HCT116 (cell line): Measurements from ENCODE around the gene DNAAF8. TPM values are rescaled to one million over a fixed set of nuclear protein-coding genes. Genes with fewer than 3 reads are reported as not detected.

ENCODE experiments used
- ATAC-seq: fragments of 200-7000 bp; cut with Tn5 transposase; 2 replicates; pipeline ENCODE4 v1.9.1; 2020; ENCODE audit warnings: mild to moderate bottlenecking, moderate library complexity
- BruUV-seq: library from RNA; stranded (reverse); fragments of 400-500 nt; replicated peaks from 2 replicates; lab custom pipeline; 2021; lab: Mats Ljungman, UMichigan
- CTCF ChIA-PET: fragments of 300-600 bp; sonication (Branson Sonifier 250); formaldehyde crosslinking; loops from one replicate; lab custom pipeline; 2021; ENCODE audit warnings: antibody characterized with exemption; lab: Charles Lee
- POLR2A ChIA-PET: fragments of 300-600, 350-600 bp; sonication (Branson Sonifier 250); formaldehyde crosslinking; loops from one replicate; lab custom pipeline; 2021; ENCODE audit warnings: antibody characterized with exemption; lab: Charles Lee
- RAD21 ChIA-PET, 2 experiments: fragments of 300-600 bp; sonication (Branson Sonifier 250); formaldehyde crosslinking; loops; one replicate each; lab custom pipeline; 2023; ENCODE audit warnings: low total read pairs in 2 of 2; ENCODE audit not compliant: uncharacterized antibody in 2 of 2, unreplicated experiment in 2 of 2, low non-redundant PET in 1 of 2; lab: Charles Lee
- DNase-seq: peaks from one replicate; pipeline ENCODE4 v3.0.0-alpha.2; 2010; ENCODE audit warnings: low read depth, low spot score
- H2AFZ ChIP-seq: fragments of 200-600 bp; shearing (Covaris generic), sonication (generic); 2 replicates; pipeline ENCODE4 v1.6.1; 2017; ENCODE audit warnings: low read depth, mixed run types, mixed read lengths, antibody characterized with exemption, low read length; ENCODE audit not compliant: poor library complexity, severe bottlenecking
- H3K27ac ChIP-seq: 2 replicates; pipeline ENCODE4 v1.5.1; 2012; ENCODE audit warnings: low read depth, low read length
- H3K27me3 ChIP-seq: fragments of 200-600 bp; sonication (generic); 2 replicates; pipeline ENCODE4 v1.6.1; 2016; ENCODE audit warnings: mixed run types, low read length, mixed read lengths; ENCODE audit not compliant: insufficient read depth
- H3K36me3 ChIP-seq, 2 experiments: fragments of 200-500 bp in 1 of 2; fragments of 200-600 bp in 1 of 2; sonication (Bioruptor generic) in 1 of 2; sonication (generic) in 1 of 2; 2 replicates each; pipeline versions ENCODE4 v1.5.1 to v1.6.1; 2014 to 2016; ENCODE audit warnings: low read length in 2 of 2, inconsistent platforms in 1 of 2, mixed read lengths in 1 of 2, mixed run types in 1 of 2; ENCODE audit not compliant: insufficient read depth in 2 of 2, control insufficient read depth in 1 of 2
- H3K4me1 ChIP-seq, 2 experiments: fragments of 200-600 bp in 1 of 2; sonication (generic) in 1 of 2; 2 replicates each; pipeline versions ENCODE4 v1.5.1 to v1.6.1; 2012 to 2017; ENCODE audit warnings: low read length in 2 of 2, inconsistent platforms in 1 of 2, mild to moderate bottlenecking in 1 of 2, mixed read lengths in 1 of 2, mixed run types in 1 of 2, moderate library complexity in 1 of 2; ENCODE audit not compliant: insufficient read depth in 2 of 2, control insufficient read depth in 1 of 2
- H3K4me2 ChIP-seq: fragments of 200-600 bp; sonication (generic); 2 replicates; pipeline ENCODE4 v1.6.1; 2017; ENCODE audit warnings: mixed run types, low read length, mixed read lengths
- H3K4me3 ChIP-seq, 2 experiments: fragments of 200-600 bp in 1 of 2; sonication (generic) in 1 of 2; replicated peaks in 1 of 2; 2 replicates each; pipeline ENCODE4 v1.5.1; 2011 to 2016; ENCODE audit warnings: low read length in 2 of 2, control low read depth in 1 of 2, low read depth in 1 of 2, mild to moderate bottlenecking in 1 of 2, mixed read lengths in 1 of 2, mixed run types in 1 of 2
- H3K79me2 ChIP-seq: fragments of 200-600 bp; sonication (generic); 2 replicates; pipeline ENCODE4 v1.6.1; 2017; ENCODE audit warnings: mild to moderate bottlenecking, mixed run types, low read length, moderate library complexity, mixed read lengths; ENCODE audit not compliant: insufficient read depth
- H3K9ac ChIP-seq: fragments of 200-600 bp; sonication (generic); 2 replicates; pipeline ENCODE4 v1.6.1; 2016; ENCODE audit warnings: low read length, mixed read lengths
- H3K9me2 ChIP-seq: fragments of 200-600 bp; sonication (generic), shearing (Covaris generic); 2 replicates; pipeline ENCODE4 v1.6.1; 2017; ENCODE audit warnings: mixed run types, mild to moderate bottlenecking, moderate library complexity; ENCODE audit not compliant: insufficient read depth
- H3K9me3 ChIP-seq, 2 experiments: fragments of 200-500 bp in 1 of 2; fragments of 200-600 bp in 1 of 2; sonication (Bioruptor generic) in 1 of 2; sonication (generic) in 1 of 2; 2 replicates each; pipeline ENCODE4 v1.6.1; 2014 to 2017; ENCODE audit warnings: low read length in 2 of 2, mixed read lengths in 2 of 2, inconsistent platforms in 1 of 2, low read depth in 1 of 2, mild to moderate bottlenecking in 1 of 2, mixed run types in 1 of 2, moderate library complexity in 1 of 2; ENCODE audit not compliant: control insufficient read depth in 1 of 2, insufficient read depth in 1 of 2
- H4K20me1 ChIP-seq: fragments of 200-600 bp; sonication (generic), shearing (Covaris generic); 2 replicates; pipeline ENCODE4 v1.6.1; 2017; ENCODE audit warnings: mixed run types, mild to moderate bottlenecking, moderate library complexity; ENCODE audit not compliant: insufficient read depth
- CBX3 ChIP-seq: IDR thresholded peaks from 2 replicates; pipeline ENCODE4 v1.6.1; 2012; ENCODE audit warnings: low read depth
- CEBPB ChIP-seq: IDR thresholded peaks from 2 replicates; pipeline ENCODE4 v1.6.1; 2012; ENCODE audit warnings: low read depth
- ELF1 ChIP-seq: IDR thresholded peaks from 2 replicates; pipeline ENCODE4 v1.6.1; 2012; ENCODE audit warnings: low read depth, borderline replicate concordance
- EZH2 ChIP-seq: fragments of 200-600 bp; sonication (generic); IDR thresholded peaks from 2 replicates; pipeline ENCODE4 v1.6.1; 2017; ENCODE audit warnings: antibody characterized with exemption, mixed run types
- POLR2A ChIP-seq: IDR thresholded peaks from 2 replicates; pipeline ENCODE4 v1.7.0; 2011; ENCODE audit warnings: borderline replicate concordance; ENCODE audit not compliant: insufficient read depth, insufficient read length; ENCODE audit errors: extremely low read depth
- POLR2AphosphoS5 ChIP-seq: IDR thresholded peaks from 2 replicates; pipeline ENCODE4 v1.6.1; 2011; ENCODE audit warnings: mild to moderate bottlenecking, low read depth, low read length, moderate library complexity
- SIN3A ChIP-seq: IDR thresholded peaks from 2 replicates; pipeline ENCODE4 v1.6.1; 2012; ENCODE audit warnings: low read depth
- SP1 ChIP-seq: IDR thresholded peaks from 2 replicates; pipeline ENCODE4 v1.6.1; 2012; ENCODE audit warnings: low read depth
- SRF ChIP-seq: IDR thresholded peaks from 2 replicates; pipeline ENCODE4 v1.6.1; 2012; ENCODE audit warnings: low read depth
- TCF7L2 ChIP-seq: IDR thresholded peaks from 2 replicates; pipeline ENCODE4 v1.7.0; 2011; ENCODE audit warnings: borderline replicate concordance, inconsistent platforms; ENCODE audit not compliant: insufficient read depth, insufficient read length; ENCODE audit errors: extremely low read depth
- YY1 ChIP-seq: IDR thresholded peaks from 2 replicates; pipeline ENCODE4 v1.6.1; 2011; ENCODE audit warnings: low read length, low read depth, moderate library complexity, mild to moderate bottlenecking; ENCODE audit not compliant: insufficient replicate concordance; ENCODE audit errors: extremely low read depth
- ZFX ChIP-seq: fragments of 450-650 bp; IDR thresholded peaks from 2 replicates; pipeline ENCODE4 v1.6.1; 2017
- ZNF274 ChIP-seq: fragments of 200-500 bp; sonication (Bioruptor generic); IDR thresholded peaks from 2 replicates; pipeline ENCODE4 v1.6.1; 2014; ENCODE audit warnings: mild to moderate bottlenecking, low read depth, low read length, inconsistent platforms
- intact Hi-C: fragments of 100-400 bp; cut with micrococcal nuclease; formaldehyde crosslinking; loops from 2 replicates; pipeline ENCODE4 v1.10.0; 2022
- total RNA-seq: library from RNA; stranded (reverse); gene quantifications from one replicate; pipeline ENCODE4 v1.2.1, GENCODE V29; 2021; ENCODE audit not compliant: unreplicated experiment

DNAAF8 gene
- total RNA-seq, 1 experiment from 2014 or later = 1.0 TPM

DNA sequence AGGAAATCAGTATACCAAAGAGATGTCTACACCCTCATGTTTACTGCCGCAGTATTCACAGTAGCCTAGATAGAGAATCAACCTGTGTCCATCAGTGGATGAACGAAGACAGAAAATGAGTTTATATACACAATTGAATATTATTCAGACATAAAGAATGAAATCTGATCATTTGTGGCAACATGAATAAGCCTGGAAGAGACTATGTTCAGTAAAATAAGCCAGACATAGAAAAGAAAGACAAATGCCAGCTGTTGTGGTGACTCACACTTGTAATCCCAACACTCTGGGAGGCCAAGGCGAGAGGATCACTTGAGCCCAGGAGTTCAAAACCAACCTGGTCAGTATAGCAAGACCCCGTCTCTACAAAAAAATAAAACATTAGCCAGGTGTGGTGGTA, 24.9 kb upstream of the DNAAF8 start:
- Histone ChIP-seq H2AFZ (no peak overlapping the region), H3K9me2 (no peaks in the 10 kb centered on the region), H3K4me2 (no peak overlapping the region), H3K4me1 (no peaks in the 10 kb centered on the region), H3K36me3 (peaks cover 10 to 11% of the 10 kb centered on the region in 2 experiments), H3K4me3 (no peak overlapping the region), H3K27ac (no peak overlapping the region), H3K27me3 (no peaks in the 10 kb centered on the region), H4K20me1 (no peaks in the 10 kb centered on the region), H3K9me3 (no peaks in the 10 kb centered on the region), H3K9ac (no peak overlapping the region), H3K79me2 (0 out of 2 replicates have a peak, but pooled peaks cover 4% of the 10 kb centered on the region)
- intact Hi-C loops = no loop called here
- POLR2A ChIA-PET = no interaction called here
- CTCF ChIA-PET = no interaction called here
- TF ChIP-seq POLR2AphosphoS5 (no peak), ZFX (no peak), SP1 (no peak), YY1 (no peak), EZH2 (no peak), ELF1 (no peak), CBX3 (no peak), CEBPB (no peak), TCF7L2 (no peak), POLR2A (no peak), SRF (no peak)
- DNase-seq (no peak), ATAC-seq (no peak)
- no TSS peak for BruUV-seq
- RAD21 ChIA-PET = no interaction called here

DNA sequence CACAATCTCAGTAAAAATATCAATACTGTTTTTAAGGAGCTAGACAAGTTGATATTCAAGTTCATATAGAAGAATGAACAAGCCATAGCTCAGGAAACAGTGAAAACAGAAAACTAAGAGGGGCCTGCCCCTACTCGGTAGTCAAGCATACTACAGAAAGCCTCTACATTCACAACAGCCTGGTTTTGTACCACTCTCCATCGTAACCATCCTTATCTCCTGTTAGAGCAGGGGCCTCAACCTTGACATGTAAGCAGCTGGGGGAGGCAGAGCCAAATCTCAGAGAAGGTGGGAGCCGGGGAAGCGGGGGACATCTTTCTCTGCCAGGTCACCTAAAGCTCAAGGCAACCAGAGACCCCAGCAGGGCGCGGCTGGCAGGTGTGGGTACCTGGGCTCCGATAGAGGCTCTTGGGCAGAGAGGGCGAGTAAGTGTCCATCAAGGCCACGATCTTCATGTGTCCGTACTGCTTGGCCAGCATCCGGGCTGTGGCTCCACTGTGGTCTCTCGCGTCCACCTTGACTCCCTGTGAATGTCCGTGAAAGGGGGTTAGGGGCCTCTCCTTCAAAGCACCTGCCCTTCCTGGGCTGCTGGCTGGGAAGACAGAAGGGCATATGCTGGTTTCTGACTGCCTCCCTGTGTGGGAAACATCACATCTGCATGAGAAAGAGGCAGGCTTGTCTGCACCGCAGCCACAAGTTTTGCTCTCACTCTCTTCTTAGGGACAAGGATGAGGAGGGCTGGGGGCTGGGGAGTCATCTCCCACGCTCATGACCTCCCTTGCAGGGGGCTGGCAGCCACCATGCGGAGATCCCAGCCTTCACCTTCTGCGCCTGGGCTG, 20.5 kb upstream of the DNAAF8 start:
- BruUV-seq = no TSS peak
- no peak overlapping the region for H3K9ac ChIP-seq
- H3K79me2 ChIP-seq = 0 out of 2 replicates have a peak, but pooled peaks cover 4% of the 10 kb centered on the region
- DNase-seq = no peak
- no peaks in the 10 kb centered on the region for H3K9me2 ChIP-seq
- H3K4me1 ChIP-seq = no peaks in the 10 kb centered on the region
- no peaks in the 10 kb centered on the region for H3K9me3 ChIP-seq
- intact Hi-C loops = loop anchor here (10.0 kb wide), 1 partner anchor 311 kb away; no protein-coding TSS in a partner anchor
- no peaks in the 10 kb centered on the region for H3K27me3 ChIP-seq
- no peak overlapping the region for H3K27ac ChIP-seq
- no peak overlapping the region for H3K4me3 ChIP-seq
- RAD21 ChIA-PET = no interaction called here
- H3K36me3 ChIP-seq = peaks cover 6 to 15% of the 10 kb centered on the region in 2 experiments
- no peak overlapping the region for H2AFZ ChIP-seq
- no peak overlapping the region for H3K4me2 ChIP-seq
- no peak for ATAC-seq
- TF ChIP-seq SRF (no peak), SIN3A (no peak), ZNF274 (no peak)
- TF ChIP-seq, all 23 proteins: peak for 0
- ChIA-PET POLR2A (no interaction called here), CTCF (no interaction called here)
- H4K20me1 ChIP-seq = no peaks in the 10 kb centered on the region
